Suprapubic skin (tissue), 3 donors: ENCODE results near the gene LRP1B.

ENCODE experiments used
- CTCF ChIP-seq, 2 donors: fragments of 200-600 bp in 1 of 2; fragments of 450-650 bp in 1 of 2; sonication (generic) in 1 of 2; IDR thresholded peaks; one replicate each; pipeline ENCODE4 v1.5.1; 2016 to 2019; ENCODE audit warnings: antibody characterized with exemption in 2 of 2, mild to moderate bottlenecking in 1 of 2, moderate library complexity in 1 of 2
- EP300 ChIP-seq: sonication (generic); formaldehyde crosslinking; IDR thresholded peaks from one replicate; pipeline ENCODE4 v1.6.1; 2017; ENCODE audit warnings: antibody characterized with exemption

GRCh38 chr2:142094233-142094632 is 36.6 kb downstream of the LRP1B start:
- TF ChIP-seq CTCF (IDR thresholded peaks at IDR 0.05) (no peak), EP300 (no peak)
